AML-193 (cell line): ENCODE measurements around the gene CNTNAP3B.
"Not testable (repeated sequence)": the region's sequence is repeated elsewhere in the genome, so short reads cannot be mapped to it uniquely, and the experiment has no call there.

ENCODE experiments used
- DNase-seq, 2 experiments: peaks; one replicate each; lab custom pipeline; 2025; lab: John Stamatoyannopoulos, UW

The CNTNAP3B gene

DNA sequence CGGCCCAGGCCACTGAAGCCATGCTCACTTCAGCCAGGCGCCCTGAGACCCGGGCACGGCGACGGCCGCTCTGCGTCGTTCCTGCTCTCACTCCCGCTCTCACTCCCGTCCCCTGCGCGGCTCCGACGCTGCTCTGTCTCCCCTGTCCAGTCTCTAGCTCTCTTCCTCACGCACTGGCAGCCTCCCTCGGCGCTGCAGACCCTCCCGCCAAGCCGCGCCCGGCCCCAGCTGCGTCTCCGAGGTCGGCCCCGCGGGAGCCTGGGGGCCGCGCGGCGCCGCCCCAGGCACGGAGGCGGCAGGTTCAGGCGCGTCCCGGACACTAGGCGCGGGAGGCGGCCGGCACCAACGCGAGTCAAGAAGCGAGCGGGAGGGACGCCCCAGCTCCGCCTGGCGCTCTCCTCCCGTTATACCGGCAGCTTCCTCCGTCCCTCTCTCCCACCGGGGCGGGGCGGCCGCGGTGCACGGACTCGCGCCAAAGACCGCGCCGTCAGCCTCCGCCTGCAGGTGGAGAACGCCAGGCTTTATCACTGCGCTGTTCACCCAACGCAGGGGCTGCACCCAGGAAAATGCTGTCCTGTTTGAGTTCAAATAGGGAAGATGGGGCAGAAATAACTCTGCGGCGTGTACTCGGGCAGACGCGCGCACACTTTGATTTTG is at the start of gene CNTNAP3B:
Gene CNTNAP3B (minus strand): TSS at position 354 of the 657 bp plus-strand sequence. CDS start 332 bp downstream, at position 22.
- DNase-seq, result not testable (repeated sequence)

DNA sequence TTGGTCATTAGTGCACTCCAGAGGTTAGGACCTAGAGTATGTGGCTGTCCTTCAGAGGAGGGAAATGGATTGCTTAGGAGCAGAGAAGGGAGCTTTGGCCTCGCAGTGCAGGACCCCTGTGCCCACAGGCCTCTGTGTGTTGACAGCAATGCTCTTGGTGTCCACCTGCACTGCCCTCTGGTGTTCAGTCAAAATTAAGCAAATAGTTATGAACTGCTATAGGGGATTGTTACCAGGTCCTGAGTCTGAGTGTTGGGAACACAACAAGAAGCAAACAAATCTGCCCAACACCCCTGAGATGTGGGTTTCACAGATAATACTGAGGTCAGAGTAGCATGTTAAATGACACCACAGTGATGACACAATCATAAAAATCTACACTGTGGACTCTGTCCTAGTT is 31.1 kb upstream of the CNTNAP3B start:
- peak; percentile 0 for DNase-seq

DNA sequence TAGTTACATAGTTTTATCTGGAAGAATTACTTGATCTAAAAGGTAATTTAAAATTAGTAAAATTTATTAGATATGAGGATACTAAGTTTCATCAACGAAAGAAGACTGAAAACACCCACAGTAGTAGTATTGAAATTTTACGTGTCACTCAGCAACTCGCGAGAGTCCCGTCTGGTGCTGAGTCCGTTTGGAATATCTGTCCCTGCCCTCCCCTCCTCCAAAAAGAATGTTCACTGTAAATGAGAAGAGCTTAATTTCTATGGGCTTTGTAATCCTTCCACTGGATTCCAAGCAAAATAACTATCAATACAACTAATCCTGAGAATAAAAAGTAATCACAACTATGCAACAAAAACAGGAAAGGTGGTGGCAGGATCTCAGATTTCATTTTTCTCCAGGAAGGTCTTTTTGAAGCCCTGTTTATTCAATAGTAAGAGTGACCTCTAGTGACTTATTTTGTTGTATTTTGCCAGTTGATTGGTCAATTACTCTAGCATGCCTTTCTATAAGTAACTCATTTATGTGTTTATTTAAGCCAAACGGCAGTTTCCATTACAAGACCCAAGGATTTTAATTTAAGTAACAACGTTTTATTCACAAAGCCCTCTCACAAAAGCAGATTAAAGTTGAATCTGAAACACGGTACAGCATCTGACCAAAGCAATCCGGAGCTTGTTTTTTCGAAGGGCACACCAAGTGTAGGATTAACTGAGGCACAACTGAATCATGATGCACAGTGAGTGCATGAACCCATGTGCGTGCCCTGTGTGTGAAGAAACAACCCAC is 2.0 kb downstream of the CNTNAP3B start:
- not testable (repeated sequence) for DNase-seq

DNA sequence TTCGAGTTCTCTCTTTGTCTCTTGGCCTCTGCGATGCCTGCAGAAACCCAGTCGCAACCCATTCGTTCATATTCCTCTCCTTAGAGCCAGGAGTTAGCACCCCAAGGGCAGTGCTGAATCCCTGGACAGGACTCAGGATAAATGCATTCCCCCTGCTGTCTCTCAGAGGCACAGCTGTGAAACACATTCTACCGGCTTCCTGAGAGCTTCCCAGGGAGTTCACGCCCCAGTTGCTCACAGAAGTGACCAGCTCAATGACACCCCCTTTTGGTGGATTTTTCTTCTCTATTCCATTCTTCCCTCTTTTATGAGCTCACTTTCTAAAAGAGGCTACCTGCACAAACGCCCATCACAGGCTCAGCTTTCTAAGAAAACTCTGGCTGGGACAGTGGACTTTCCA is 8.2 kb downstream of the CNTNAP3B start:
- not testable (repeated sequence) for DNase-seq

DNA sequence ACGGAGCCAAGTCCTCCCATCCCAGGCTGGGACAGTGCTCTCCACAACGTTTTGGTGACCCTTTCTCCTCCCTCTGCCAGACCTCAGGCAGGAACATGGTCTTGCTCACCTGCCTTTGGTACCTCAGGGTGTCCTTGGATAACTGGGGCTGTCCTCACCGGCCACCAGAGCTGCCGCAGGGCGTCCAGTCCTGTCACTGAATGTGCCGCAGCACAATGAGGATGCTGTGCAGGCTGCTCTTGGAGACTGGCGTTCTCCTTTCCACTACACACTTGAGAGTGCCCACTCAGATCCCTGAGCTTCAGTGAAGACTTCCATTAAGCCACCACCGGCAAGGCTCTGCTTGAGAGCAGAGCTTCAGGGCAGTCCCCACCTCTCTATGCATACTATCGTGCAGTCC is 33.3 kb downstream of the CNTNAP3B start:
- DNase-seq, result not testable (repeated sequence)

DNA sequence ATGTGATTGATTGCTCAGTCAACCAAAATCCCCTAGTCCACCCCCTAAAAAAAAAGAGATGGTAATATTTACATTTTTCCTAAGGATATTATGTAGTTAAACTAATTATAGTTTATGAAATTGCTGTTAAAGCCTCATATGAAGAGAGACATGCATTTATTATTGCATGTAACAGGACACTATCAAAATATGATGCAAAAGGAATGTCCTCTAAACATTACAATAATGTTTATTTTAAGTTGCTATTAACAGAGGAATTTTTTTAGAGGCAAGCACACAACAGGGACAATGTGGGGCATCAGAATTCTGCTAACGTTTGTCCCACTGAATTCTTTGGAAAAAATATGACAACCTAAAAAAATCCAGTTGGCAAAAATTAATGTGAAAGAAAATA is 44.7 kb downstream of the CNTNAP3B start:
- DNase-seq, result not testable (repeated sequence)

DNA sequence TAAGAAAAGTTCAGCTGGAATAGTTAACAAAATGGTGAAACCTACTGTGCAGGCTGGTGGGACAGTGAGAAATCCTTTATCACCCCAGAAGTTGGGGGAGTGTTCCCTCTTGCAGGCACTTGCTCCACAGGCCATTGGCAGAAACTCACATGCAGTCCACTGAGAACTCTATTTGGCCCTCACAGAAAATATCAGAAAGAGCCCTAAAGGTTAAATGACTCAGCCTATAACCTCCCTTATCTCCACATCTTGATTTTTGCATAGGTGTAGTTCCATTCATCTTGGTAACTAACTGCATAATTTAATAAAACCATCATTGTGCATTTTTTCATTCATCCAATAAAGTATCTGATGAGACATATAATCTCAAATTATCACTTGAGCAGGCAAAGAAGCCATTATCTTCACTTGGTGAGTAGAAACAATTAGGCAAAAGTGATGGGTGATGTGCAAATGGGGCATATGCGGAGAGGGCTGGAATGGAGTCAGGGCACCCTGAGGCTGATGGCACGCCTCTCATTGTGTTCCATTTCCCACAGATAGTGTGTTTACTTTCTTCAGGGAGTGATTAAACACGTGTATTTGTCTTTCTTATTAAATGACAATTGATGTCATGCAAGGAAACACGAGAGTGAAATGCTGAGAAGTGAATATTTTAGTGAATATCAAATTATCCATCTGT is 45.2 kb downstream of the CNTNAP3B start:
- not testable (repeated sequence) for DNase-seq

DNA sequence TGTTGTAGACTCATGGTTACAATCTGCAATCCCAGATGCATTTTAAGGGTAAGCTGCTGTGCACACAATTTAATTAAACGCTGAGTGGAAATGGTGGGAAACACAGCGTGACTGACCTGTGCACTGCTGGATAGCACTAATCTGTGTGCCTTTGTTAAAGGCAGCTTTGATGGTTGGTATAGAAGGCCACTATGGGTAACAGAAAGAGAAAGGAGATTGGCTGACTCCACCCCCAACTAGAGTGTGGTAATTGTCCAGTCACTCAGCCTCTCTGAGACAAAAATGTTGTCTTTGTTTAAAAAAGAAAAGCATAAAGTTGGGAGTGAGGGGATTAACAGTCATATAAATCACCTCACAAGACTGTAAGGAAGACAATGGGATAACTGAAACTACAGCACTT is 48.9 kb downstream of the CNTNAP3B start:
- not testable (repeated sequence) for DNase-seq

DNA sequence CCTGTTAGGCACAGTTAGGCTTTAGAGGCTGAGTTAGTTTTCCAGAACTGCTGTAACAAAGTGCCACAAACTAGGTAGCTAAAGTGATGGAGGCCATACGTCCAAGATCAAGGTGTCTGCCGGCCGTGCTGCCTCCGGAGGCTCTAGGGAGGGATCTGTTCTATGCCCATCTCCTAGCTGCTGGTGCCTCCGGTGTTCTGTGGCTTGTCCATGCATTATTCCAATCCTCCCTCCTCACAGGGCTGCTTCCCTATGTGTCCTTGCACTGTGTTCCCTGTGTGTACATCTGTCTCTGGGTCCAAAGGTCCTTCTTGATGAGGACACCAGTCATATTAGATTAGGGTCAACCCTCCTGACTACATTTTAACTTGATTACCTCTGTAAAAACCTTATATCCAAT is 54.4 kb downstream of the CNTNAP3B start:
- DNase-seq, result not testable (repeated sequence)

DNA sequence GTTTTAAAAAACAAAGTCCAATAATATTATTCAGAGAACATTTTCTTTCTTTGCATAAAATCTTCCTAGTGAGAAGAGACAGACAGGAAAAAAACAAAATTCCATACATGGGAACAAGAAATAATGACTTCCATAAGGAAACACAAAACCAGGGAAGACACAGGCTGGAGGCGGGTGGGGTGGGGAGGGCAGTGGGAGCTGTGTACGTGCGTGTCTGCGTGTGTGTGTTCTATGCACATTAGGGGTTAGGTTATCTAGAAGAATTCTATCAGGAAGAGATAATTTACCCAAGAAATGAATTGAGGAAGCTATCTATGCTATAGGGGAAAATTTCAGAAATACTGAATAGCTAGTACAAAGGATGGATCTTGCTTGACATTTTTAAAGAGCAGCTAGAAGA is 58.2 kb downstream of the CNTNAP3B start:
- not testable (repeated sequence) for DNase-seq

DNA sequence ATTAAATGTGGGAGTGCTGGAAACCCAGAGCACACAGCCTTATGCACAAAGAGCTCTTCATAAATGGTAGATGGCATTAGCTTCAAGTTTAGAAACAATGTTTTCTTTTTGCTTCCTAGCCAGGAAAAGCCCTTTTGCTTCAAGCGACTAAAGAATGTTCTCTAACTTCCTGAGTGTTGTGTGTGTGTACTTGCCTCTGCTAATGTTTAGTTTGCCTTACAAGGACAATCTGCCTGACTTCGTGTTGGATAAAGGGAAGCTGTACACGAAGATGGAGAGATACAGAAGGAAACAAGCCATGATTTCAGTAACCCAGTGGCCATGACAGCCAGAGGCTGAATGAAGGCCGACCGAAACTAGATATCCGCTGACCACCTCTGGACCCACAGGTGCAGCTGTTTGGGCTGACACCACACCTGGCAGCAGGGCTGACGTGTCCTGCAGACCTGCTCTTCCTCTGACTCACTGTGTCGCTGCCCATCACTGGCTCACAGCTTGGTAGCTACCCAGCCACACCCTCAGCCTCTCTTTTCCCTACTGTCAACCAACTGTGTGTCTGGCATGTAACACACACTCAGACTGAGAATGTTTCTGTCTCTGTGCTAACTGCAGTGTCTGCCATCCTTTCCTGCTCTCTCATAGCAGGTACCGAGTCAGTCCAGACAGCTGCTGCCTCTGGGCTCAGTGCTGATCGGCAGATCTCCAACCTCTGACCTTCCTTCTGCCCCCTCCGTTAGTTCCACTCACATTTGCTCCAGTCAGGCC is 59.0 kb downstream of the CNTNAP3B start:
- not testable (repeated sequence) for DNase-seq

DNA sequence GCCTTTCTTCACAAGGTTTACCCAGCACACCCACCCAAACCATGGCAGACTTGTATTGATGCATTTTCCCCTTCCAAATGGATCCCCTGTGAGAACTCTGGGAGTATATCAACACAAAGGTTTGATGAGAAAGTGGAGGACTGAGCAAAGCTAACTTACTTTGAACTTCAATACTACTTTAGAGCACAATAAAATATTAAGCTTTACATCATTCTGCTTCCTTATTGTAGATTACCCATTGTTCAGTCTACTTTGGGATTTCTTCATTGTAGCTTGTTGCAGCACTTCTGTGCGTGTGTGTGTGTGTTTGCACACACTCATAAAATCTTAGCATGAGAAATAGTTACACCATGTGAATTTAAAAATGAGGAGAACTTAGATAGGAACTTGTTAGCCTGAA is 75.4 kb downstream of the CNTNAP3B start:
- not testable (repeated sequence) for DNase-seq

DNA sequence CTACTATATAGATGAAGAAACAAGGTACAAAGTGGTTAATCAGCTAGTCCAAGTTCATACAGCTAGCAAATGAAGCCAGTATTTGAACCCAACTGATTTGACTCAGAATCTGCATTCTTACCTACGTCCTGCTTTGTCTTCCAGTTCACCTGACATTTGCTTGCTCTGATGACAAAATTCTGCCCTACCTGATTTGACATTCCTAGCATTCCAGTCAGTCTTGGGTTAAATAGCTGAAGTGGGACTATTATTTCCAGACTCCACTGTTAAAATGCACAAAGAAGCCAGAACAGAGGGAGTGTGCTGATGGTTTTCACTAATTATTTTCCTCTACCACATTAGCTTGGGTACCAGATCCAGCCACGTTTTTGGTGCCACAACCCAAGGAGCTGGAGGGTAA is 78.5 kb downstream of the CNTNAP3B start:
- not testable (repeated sequence) for DNase-seq

DNA sequence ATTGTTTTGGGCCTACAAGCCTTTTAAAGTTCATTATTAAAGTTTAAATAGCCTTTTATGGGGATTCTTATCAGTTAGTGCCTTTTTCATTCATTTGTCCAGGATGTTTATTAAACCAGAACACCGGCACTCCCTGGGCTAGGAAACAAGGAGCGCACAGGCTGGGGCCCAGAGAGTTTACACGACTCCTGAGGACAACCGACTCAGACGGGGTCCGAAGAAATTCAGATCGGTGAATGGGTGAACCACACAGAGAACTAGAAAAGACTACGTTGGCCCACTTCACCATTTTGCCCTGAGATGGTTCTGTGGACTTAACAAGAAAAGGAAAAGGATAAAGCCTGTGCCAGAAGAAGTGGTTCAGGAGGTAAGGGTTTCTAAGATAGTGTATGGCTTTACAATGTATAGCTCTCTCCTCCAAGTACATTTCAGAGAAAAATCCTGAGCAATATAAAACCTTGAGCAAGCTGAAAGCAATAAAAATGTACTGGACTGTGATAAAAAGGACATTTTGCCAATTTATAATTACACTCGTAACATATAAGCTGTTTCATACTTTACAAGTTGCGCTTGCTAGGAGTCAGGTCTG is 84.7 kb downstream of the CNTNAP3B start:
- not testable (repeated sequence) for DNase-seq

DNA sequence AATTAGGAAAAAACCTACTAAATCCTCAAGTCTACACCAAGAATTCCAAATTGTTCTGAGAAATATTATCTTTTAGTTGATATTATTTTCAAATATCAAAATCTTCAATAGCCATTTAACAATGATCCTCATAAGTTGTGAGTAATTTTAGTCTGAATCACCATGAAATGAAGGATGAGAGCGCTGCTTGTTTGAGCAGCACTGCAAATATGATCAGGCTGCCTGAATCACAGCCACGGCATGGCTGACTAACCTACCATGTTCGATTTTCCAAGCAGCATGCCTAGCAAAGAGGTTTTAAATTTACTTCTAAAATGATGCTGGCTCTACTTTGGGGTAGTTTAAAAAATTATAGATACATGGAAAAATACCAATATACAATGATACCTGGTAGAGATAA is 95.7 kb downstream of the CNTNAP3B start:
- DNase-seq, result not testable (repeated sequence)

DNA sequence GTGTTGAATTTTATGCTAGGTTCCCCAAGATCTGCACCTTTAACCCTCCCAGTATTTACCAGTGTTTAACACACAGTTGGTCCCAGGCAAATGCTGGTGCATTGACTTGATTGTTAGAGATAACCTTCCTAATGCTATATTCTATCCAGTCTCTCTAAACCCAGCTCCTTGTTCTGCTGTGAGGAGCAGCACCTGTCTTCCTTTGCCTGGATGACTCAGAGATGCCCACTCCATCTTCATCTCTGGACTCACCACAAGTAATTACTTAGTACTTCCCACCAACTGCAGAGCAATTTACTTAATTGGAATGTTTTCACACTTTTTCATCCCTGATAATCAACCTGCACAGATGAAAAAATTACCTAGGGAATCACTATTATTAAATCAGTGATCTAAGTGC is 108.6 kb downstream of the CNTNAP3B start:
- not testable (repeated sequence) for DNase-seq

DNA sequence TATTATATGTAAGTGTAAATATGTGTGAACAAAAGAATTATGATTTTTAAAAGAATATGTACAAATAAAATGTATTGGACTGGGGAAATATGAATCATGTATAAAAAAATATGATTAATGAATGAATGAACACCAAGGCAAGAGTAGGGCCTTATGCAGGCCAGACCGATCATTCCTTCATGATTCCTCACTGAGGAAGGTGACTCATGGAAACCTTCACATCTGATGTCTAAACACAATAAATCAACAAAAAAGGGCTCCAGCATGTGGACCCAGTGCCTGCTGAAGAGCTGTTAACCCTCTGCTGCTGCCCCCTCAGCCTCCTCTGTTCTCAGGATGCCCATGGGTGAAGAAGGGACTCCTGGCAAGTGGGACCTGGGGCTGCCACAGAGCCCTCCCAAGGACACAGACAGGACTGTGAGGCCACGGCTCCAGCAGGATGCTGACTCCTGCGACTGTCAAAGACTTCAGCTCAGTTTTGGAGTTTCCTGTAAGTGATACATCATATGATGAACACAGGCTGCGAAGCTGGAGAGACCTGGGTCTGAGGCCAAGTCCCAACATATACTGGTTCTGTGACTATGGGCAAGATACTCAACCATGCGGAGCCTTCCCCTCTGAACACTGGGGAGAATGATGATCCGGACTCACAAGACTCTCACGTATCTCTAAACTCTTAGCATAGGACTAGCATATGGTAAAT is 110.9 kb downstream of the CNTNAP3B start:
- not testable (repeated sequence) for DNase-seq

DNA sequence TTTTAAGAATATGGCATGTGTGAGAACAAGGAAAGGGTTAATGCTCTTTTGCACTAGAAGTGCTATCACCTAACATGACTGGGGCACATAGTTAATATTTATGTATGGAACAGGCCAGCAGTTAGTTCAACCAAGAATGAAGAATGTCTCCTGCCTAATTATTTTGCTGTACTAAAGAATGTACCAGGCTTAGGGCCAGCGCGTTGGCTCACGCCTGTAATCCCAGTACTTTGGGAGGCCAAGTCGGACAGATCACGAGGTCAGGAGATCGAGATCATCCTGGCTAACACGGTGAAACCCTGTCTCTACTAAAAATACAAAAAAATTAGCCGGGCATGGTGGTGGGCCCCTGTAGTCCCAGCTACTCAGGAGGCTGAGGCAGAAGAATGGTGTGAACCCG is 114.9 kb downstream of the CNTNAP3B start:
- DNase-seq, result not testable (repeated sequence)

DNA sequence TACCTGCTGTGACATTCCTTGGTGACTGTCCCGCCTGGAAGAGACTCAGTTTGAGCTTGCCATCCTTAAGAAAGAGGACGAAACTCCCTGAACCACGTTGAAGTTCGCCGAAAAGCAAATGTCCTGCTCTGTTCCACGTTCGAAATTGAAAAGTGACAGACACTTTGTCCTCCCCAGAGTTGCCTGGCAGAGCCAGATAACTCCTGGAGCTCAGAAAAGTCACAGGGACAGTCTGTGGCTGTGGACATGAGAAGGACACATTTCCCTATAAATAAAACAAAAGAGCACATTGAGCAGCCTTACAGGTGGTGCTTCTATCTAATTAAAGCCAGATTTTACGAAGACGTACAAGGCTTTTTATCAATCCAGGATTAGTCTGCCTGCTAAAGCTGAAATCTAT is 137.6 kb downstream of the CNTNAP3B start:
- DNase-seq, result not testable (repeated sequence)

DNA sequence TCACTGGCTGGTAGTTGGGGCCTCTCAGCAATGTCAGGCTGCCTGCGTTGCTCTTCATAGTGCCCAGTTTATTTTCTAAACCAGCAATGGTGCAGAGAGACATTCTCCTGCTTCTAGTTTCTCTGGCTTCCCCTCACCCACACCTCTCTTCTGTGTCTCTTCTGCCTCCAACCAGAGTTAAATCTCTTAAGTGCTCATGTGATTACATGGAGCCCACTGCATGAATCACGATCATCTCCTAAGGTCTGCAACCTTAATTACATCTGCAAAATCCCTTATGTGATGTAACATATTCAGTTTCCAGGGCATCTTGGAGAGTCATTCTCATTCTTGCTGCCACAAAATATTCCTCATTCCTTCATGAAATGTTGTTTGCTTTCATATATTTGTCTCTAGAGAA is 149.0 kb downstream of the CNTNAP3B start:
- not testable (repeated sequence) for DNase-seq
